Gastroesophageal sphincter (tissue), 4 donors: Measurements from ENCODE around the gene SLC24A3. TPM values are rescaled to one million over a fixed set of nuclear protein-coding genes. Genes with fewer than 3 reads are reported as not detected.

Source experiments
- ATAC-seq: fragments of 150-250 bp; one replicate; pipeline ENCODE4 v1.9.1; 2016; ENCODE audit warnings: mild to moderate bottlenecking, moderate library complexity
- H3K27ac ChIP-seq, 4 donors: fragments of 200-600 bp; sonication (generic) in 3 of 4; 1 replicate in 3 of 4; 2 replicates in 1 of 4; pipeline ENCODE4 v1.5.1; 2016 to 2019
- H3K27me3 ChIP-seq: fragments of 200-600 bp; sonication (generic); one replicate; pipeline ENCODE4 v1.5.1; 2019
- H3K36me3 ChIP-seq, 2 donors: fragments of 200-600 bp; sonication (generic); one replicate each; pipeline ENCODE4 v1.5.1; 2019; ENCODE audit warnings: control low read depth in 1 of 2
- H3K4me1 ChIP-seq, 3 donors: fragments of 200-600 bp; sonication (generic); 1 replicate in 2 of 3; 2 replicates in 1 of 3; pipeline ENCODE4 v1.5.1; 2016 to 2019; ENCODE audit warnings: control low read depth in 2 of 3
- H3K4me3 ChIP-seq, 2 donors: fragments of 200-600 bp; sonication (generic); one replicate each; pipeline ENCODE4 v1.5.1; 2019; ENCODE audit warnings: mild to moderate bottlenecking in 1 of 2, moderate library complexity in 1 of 2
- H3K9me3 ChIP-seq, 3 donors: fragments of 200-600 bp; sonication (generic); one replicate each; pipeline ENCODE4 v1.5.1; 2017 to 2019; ENCODE audit warnings: control low read depth in 2 of 3
- CTCF ChIP-seq, 4 experiments: fragments of 200-600 bp in 2 of 4; fragments of 450-650 bp in 2 of 4; sonication (generic) in 1 of 4; IDR thresholded peaks; one replicate each; pipeline ENCODE4 v1.5.1; 2017 to 2019; ENCODE audit warnings: antibody characterized with exemption in 4 of 4, mild to moderate bottlenecking in 2 of 4, moderate library complexity in 2 of 4
- EP300 ChIP-seq: sonication (generic); formaldehyde crosslinking; IDR thresholded peaks from one replicate; pipeline ENCODE4 v1.6.1; 2017; ENCODE audit warnings: antibody characterized with exemption, mild to moderate bottlenecking
- POLR2A ChIP-seq, 2 donors: fragments of 450-650 bp; IDR thresholded peaks; one replicate each; pipeline ENCODE4 v1.6.1; 2017; ENCODE audit warnings: antibody characterized with exemption in 2 of 2, mild to moderate bottlenecking in 2 of 2, moderate library complexity in 1 of 2
- POLR2AphosphoS5 ChIP-seq: sonication (generic); formaldehyde crosslinking; IDR thresholded peaks from one replicate; pipeline ENCODE4 v1.6.1; 2017; ENCODE audit warnings: antibody characterized with exemption
- WGBS, 2 donors: methylation state at CpG; one replicate each; pipeline ENCODE4 v1.1.5; 2018; ENCODE audit warnings: low coverage in 1 of 2; 5-methylcytosine and 5-hydroxymethylcytosine counted together
- total RNA-seq, 4 donors: library from RNA; depleted of rRNA; stranded (reverse); fragments of >200 nt; gene quantifications; one replicate each; pipeline ENCODE4 v1.1.0, GENCODE V29; 2016

The SLC24A3 gene
- total RNA-seq, 4 donors from 2014 or later = 2.7 to 13.5 (median 5.5) TPM

GRCh38 chr20:19506021-19506420, 293.6 kb downstream of the SLC24A3 start:
- ATAC-seq = no peak
- 75 to 100% methylated on average over 1 of the region's 1 CpG for WGBS, 2 donors
- no peak for TF ChIP-seq POLR2A (IDR thresholded peaks at IDR 0.05)
- TF ChIP-seq CTCF (IDR thresholded peaks at IDR 0.05) = no peak
- TF ChIP-seq POLR2AphosphoS5 = no peak
- no peak for TF ChIP-seq EP300

GRCh38 chr20:19508449-19508848, 296.0 kb downstream of the SLC24A3 start:
- H3K36me3 ChIP-seq = no peaks in the 10 kb centered on the region
- no peak for ATAC-seq
- 80 to 100% methylated on average over 2 to 3 of the region's 5 CpGs for WGBS, 2 donors
- H3K27ac ChIP-seq = no peak overlapping the region
- no peaks in the 10 kb centered on the region for H3K4me1 ChIP-seq
- H3K4me3 ChIP-seq = no peak overlapping the region
- no peaks in the 10 kb centered on the region for H3K27me3 ChIP-seq
- H3K9me3 ChIP-seq = no peaks in the 10 kb centered on the region
- TF ChIP-seq CTCF (IDR thresholded peaks at IDR 0.05) (no peak), POLR2AphosphoS5 (no peak), POLR2A (IDR thresholded peaks at IDR 0.05) (no peak), EP300 (no peak)

More at GRCh38 chr20:19506021-19506420, 293.6 kb downstream of the SLC24A3 start:
- Histone ChIP-seq H3K4me1 (no peaks in the 10 kb centered on the region), H3K27ac (no peak overlapping the region), H3K27me3 (no peaks in the 10 kb centered on the region), H3K4me3 (no peak overlapping the region), H3K36me3 (no peaks in the 10 kb centered on the region), H3K9me3 (no peaks in the 10 kb centered on the region)

- Histone ChIP-seq H3K27ac (no peak overlapping the region), H3K27me3 (no peaks in the 10 kb centered on the region), H3K9me3 (no peaks in the 10 kb centered on the region), H3K4me3 (no peak overlapping the region), H3K4me1 (no peaks in the 10 kb centered on the region), H3K36me3 (no peaks in the 10 kb centered on the region)
- WGBS, 2 donors = 92 to 100% methylated on average over 1 to 2 of the region's 2 CpGs
- ATAC-seq = no peak
- no peak for TF ChIP-seq EP300
- TF ChIP-seq POLR2AphosphoS5 = no peak
- no peak for TF ChIP-seq CTCF (IDR thresholded peaks at IDR 0.05)
- no peak for TF ChIP-seq POLR2A (IDR thresholded peaks at IDR 0.05)
Observed at GRCh38 chr20:19510611-19511010, 298.2 kb downstream of the SLC24A3 start.

- H3K4me3 ChIP-seq = no peak overlapping the region
- H3K27ac ChIP-seq = no peak overlapping the region
- ATAC-seq = no peak
- no peaks in the 10 kb centered on the region for H3K4me1 ChIP-seq
- no peak for TF ChIP-seq CTCF (IDR thresholded peaks at IDR 0.05)
- TF ChIP-seq POLR2AphosphoS5 = no peak
- TF ChIP-seq EP300 = no peak
- TF ChIP-seq POLR2A (IDR thresholded peaks at IDR 0.05) = no peak
- 92 to 100% methylated on average over 2 to 3 of the region's 4 CpGs for WGBS, 2 donors
- no peaks in the 10 kb centered on the region for H3K9me3 ChIP-seq
- no peaks in the 10 kb centered on the region for H3K36me3 ChIP-seq
- H3K27me3 ChIP-seq = no peaks in the 10 kb centered on the region
Observed at GRCh38 chr20:19511931-19512330, 299.5 kb downstream of the SLC24A3 start.

GRCh38 chr20:19512886-19513677, 300.6 kb downstream of the SLC24A3 start:
- ATAC-seq = no peak
- TF ChIP-seq POLR2A (IDR thresholded peaks at IDR 0.05) (no peak), POLR2AphosphoS5 (no peak), CTCF (IDR thresholded peaks at IDR 0.05) (no peak), EP300 (no peak)
- Histone ChIP-seq H3K9me3 (no peaks in the 10 kb centered on the region), H3K27me3 (no peaks in the 10 kb centered on the region), H3K36me3 (no peaks in the 10 kb centered on the region), H3K4me1 (no peaks in the 10 kb centered on the region), H3K4me3 (no peak overlapping the region), H3K27ac (no peak overlapping the region)
- WGBS, 2 donors = 72 to 100% methylated on average over 1 to 3 of the region's 3 CpGs
